ENCODE data around the gene PLSCR4.

PLSCR4 gene

DNA sequence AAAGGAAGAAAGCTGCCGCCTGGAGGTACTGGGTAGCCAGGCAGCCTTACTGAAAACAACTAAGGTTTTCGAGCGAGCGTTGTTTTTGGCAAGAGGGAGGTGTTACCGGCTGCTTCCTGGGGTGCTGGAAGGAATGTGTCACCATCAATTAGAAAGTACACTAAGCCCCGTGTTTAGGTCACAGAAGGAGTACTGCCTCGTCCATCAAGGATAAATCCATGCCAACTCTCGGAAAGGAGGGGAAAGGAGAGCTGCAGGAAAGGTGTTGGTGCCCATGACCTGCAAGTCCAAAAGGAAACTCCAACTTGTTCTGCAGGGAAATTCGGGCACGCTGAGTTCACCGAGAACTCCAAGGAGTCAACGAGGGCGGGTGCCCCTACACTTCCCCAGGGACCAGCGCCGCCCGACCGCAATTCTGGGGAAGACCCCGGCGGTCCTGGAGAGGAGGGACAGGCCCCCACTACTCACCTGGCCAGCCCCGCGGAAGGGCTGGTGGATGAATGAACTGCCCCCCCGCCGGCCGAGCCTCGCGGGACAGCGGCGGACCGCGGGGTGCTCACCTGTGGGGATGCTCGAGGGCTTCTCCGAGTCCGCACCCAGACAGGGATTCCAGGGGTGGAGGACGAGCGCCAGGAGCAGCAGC, 90.5 kb downstream of the PLSCR4 start:
- DNase-seq (ENCODE audit: low read depth) = no peak

DNA sequence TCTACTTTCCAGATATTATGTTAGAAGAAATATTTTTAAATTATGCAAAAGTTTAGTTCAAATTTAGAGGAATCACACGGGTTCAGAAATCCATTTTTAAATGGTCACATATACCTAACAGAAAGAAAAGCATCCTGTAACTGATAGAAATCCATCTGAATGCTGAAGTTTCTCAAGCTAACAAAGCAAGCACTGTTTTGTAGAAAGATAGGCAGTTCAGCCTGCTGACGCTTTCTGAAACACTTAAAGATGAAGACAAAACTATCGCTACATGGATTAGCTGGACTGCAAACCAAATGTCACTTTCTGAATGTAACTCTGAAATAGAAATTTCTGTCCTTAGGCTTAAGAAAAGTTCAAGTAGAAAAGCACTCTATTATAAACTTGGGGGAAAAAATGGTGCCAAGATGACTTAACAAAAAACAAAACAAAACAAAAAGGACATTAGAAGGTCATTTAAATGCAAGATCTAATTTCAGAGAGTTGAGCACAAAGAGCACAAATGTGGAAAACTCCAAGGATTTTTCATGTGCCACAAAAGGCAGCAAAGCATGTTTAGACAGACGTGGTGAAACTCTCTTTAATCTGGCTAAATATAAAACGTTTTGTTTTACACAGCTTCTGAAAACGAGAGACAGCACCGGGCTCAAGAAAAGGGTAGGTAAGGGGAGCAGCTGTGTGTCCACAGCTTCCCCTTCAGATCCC, 91.1 kb downstream of the PLSCR4 start:
- DNase-seq (ENCODE audit: low read depth) = no peak

- no peak for DNase-seq (ENCODE audit: low read depth)
Measured at GRCh38 chr3:146159037-146159436, 91.9 kb downstream of the PLSCR4 start.

GRCh38 chr3:146157325-146158060, 93.4 kb downstream of the PLSCR4 start:
- no peak for DNase-seq (ENCODE audit: low read depth)

GRCh38 chr3:146156666-146157314, 94.1 kb downstream of the PLSCR4 start:
- no peak for DNase-seq (ENCODE audit: low read depth)

DNA sequence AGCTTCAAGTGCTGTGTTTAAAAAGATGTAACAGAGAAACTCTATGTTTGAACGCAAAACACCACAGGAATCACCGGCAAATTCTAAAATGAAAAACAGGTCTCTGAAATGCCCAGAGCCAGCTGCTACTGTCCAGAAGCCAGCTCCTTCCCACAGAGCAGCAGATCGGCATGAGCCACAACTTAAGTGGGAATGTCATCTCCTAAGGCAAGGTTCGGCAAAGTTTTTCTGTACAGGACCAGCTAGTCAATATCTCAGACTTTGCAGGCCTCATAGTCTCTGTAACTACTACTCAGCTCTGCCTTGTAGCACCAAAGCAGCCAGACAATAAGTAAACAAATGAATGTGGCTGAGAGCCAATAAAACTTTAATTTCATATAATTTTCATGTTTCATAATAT, 94.8 kb downstream of the PLSCR4 start:
- no peak for DNase-seq (ENCODE audit: low read depth)

- no peak for DNase-seq (ENCODE audit: low read depth)
Measured at GRCh38 chr3:146154995-146155394, 95.9 kb downstream of the PLSCR4 start.

GRCh38 chr3:146154316-146154715, 96.6 kb downstream of the PLSCR4 start:
- no peak for DNase-seq (ENCODE audit: low read depth)

GRCh38 chr3:146153429-146153828, 97.5 kb downstream of the PLSCR4 start:
- DNase-seq (ENCODE audit: low read depth) = no peak

- DNase-seq (ENCODE audit: low read depth) = no peak
Measured at GRCh38 chr3:146152834-146153233, 98.1 kb downstream of the PLSCR4 start.

DNA sequence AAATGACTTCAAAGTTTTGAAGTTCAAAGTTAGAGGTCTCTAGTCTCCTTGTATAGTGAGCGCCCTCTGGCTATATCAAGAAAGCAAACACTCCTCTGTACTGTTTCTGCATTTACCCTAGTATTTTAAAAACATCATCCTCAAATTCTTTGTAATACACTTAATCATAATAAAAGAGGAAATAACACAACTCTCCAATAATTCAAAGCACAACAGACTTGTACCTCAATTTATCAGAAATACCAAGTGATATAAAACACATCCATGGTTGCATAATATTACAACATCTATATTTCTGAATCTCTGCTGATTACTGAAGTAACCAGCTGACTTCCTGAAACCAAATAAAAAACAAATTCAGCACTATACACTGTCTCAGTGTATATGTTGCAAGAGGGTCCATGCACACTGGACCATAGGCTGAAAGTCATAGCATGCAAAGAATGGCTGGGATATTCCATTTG, 102.4 kb downstream of the PLSCR4 start:
- DNase-seq (ENCODE audit: low read depth) = no peak

DNA sequence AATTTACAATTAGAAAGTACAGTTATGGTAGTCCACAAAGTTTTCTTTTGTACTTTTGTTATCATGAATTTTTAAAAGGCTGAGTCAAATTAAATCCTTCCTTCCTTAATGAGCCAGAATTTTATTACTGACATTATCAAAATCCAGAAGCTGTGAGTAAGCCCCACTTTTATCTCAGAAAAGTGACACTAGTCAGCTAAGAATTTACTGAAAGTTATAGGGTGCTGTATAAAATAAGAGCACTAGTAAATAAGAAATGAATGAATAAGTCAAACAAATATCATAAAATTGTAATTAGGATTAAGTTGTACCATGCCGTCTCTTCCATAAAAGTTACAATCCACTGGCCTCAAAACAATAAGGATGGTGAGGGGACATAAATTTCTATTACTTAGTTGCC, 105.3 kb downstream of the PLSCR4 start:
- DNase-seq (ENCODE audit: low read depth) = no peak

- no peak for DNase-seq (ENCODE audit: low read depth)
Measured at GRCh38 chr3:146142757-146143156, 108.1 kb downstream of the PLSCR4 start.
